ENCODE results near the gene PPEF1.

PPEF1 gene

GRCh38 chrX:18674788-18675735 is 32.4 kb upstream of the PPEF1 start:
- TF ChIP-seq, protein P1, sequence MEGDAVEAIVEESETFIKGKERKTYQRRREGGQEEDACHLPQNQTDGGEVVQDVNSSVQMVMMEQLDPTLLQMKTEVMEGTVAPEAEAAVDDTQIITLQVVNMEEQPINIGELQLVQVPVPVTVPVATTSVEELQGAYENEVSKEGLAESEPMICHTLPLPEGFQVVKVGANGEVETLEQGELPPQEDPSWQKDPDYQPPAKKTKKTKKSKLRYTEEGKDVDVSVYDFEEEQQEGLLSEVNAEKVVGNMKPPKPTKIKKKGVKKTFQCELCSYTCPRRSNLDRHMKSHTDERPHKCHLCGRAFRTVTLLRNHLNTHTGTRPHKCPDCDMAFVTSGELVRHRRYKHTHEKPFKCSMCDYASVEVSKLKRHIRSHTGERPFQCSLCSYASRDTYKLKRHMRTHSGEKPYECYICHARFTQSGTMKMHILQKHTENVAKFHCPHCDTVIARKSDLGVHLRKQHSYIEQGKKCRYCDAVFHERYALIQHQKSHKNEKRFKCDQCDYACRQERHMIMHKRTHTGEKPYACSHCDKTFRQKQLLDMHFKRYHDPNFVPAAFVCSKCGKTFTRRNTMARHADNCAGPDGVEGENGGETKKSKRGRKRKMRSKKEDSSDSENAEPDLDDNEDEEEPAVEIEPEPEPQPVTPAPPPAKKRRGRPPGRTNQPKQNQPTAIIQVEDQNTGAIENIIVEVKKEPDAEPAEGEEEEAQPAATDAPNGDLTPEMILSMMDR (IDR thresholded peaks at IDR 0.05; ENCODE audit: insufficient read depth, missing control alignments), result no peak
- DNase-seq (ENCODE audit: insufficient read length, low spot score) (peak; percentile 43), FAIRE-seq (peak; percentile 46)

DNA sequence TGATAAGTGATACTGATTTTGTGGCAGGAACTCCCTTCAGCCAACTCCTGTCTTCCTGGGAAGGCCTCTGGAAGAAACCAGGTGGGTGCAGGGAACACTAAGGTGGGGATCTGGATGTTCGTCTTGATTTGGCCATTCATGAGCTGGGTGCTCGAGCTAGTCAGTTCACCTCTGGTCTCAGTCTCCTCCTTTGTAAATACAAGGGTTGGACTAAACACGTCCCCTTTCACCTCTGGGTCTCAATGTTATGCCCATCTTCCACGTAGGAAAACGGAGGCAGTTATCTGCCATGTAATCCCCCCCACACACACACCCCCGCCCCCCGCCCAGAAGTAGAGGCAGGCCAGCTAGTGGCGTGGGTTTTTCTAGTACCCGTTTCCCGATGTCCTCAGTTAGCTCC is 31.4 kb upstream of the PPEF1 start:
- FAIRE-seq (no peak), DNase-seq (ENCODE audit: insufficient read length, low spot score) (no peak)
- TF ChIP-seq, protein P1 (IDR thresholded peaks at IDR 0.05; ENCODE audit: insufficient read depth, missing control alignments), result no peak

GRCh38 chrX:18676470-18676869 is 31.0 kb upstream of the PPEF1 start:
- FAIRE-seq (no peak), DNase-seq (ENCODE audit: insufficient read length, low spot score) (no peak)
- TF ChIP-seq, protein P1 (IDR thresholded peaks at IDR 0.05; ENCODE audit: insufficient read depth, missing control alignments), result no peak

GRCh38 chrX:18677161-18677869 is 30.1 kb upstream of the PPEF1 start:
- TF ChIP-seq, protein P1 (IDR thresholded peaks at IDR 0.05; ENCODE audit: insufficient read depth, missing control alignments), result no peak
- FAIRE-seq (no peak), DNase-seq (ENCODE audit: insufficient read length, low spot score) (no peak)

DNA sequence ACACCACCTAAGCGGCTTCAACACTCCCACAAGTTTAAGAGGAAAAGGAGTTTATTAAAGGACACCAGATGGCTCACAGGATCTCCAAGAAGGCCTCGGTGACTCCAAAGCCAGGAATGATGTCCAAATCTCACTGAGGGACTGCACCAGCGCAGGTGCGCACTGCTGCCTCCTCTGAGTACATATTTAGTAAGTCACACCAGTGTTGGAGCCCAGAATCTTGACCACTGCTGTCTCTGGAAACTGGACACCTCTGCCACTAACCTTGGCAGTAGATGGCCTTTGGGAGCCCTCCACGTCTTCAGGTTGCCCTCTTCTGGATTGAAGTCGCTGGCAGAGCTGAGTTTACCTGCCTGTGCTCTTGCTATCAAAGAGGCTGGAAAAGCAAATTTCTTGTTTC is 25.4 kb upstream of the PPEF1 start:
- TF ChIP-seq, protein P1 (IDR thresholded peaks at IDR 0.05; ENCODE audit: insufficient read depth, missing control alignments), result no peak
- no peak for DNase-seq (ENCODE audit: insufficient read length, low spot score)
- no peak for FAIRE-seq

GRCh38 chrX:18682979-18683387 is 24.5 kb upstream of the PPEF1 start:
- TF ChIP-seq, protein P1 (IDR thresholded peaks at IDR 0.05; ENCODE audit: insufficient read depth, missing control alignments), result no peak
- DNase-seq (ENCODE audit: insufficient read length, low spot score), result no peak
- FAIRE-seq, result no peak

Data from D721Med (cell line).